Body of pancreas (tissue), 4 donors: ENCODE results near the gene PNPLA7.

Experiments used
- CTCF ChIP-seq, 7 experiments: fragments of 450-650 bp in 4 of 7; fragments of 200-600 bp in 3 of 7; sonication (generic) in 3 of 7; IDR thresholded peaks; one replicate each; pipeline ENCODE4 v1.5.1; 2016 to 2019; ENCODE audit warnings: antibody characterized with exemption in 7 of 7
- POLR2A ChIP-seq, 3 donors: fragments of 450-650 bp; IDR thresholded peaks; one replicate each; pipeline ENCODE4 v1.6.1; 2016; ENCODE audit warnings: antibody characterized with exemption in 3 of 3, mild to moderate bottlenecking in 2 of 3

- TF ChIP-seq CTCF (IDR thresholded peaks at IDR 0.05), result no peak
- TF ChIP-seq POLR2A (IDR thresholded peaks at IDR 0.05), result no peak
These were observed 34.9 kb downstream of the PNPLA7 start for GRCh38 chr9:137515338-137515724.
